Mucosa of stomach (tissue), 1 donor: ENCODE results near the gene CDY2B.
"Not testable (repeated sequence)": the region's sequence is repeated elsewhere in the genome, so short reads cannot be mapped to it uniquely, and the experiment has no call there.

Experiments used
- H3K27me3 ChIP-seq: one replicate; pipeline ENCODE4 v1.7.0; 2013; ENCODE audit warnings: mild to moderate bottlenecking, low read length; ENCODE audit not compliant: control insufficient read depth, insufficient read depth
- H3K36me3 ChIP-seq: one replicate; pipeline ENCODE4 v1.7.0; 2013; ENCODE audit warnings: low read length; ENCODE audit not compliant: control insufficient read depth, insufficient read depth
- H3K4me1 ChIP-seq: one replicate; pipeline ENCODE4 v1.7.0; 2013; ENCODE audit warnings: mild to moderate bottlenecking, low read length; ENCODE audit not compliant: control insufficient read depth, insufficient read depth
- H3K4me3 ChIP-seq: one replicate; pipeline ENCODE4 v1.7.0; 2013; ENCODE audit warnings: low read length
- H3K9ac ChIP-seq: one replicate; pipeline ENCODE4 v1.7.0; 2013; ENCODE audit warnings: mild to moderate bottlenecking, low read length, moderate library complexity
- H3K9me3 ChIP-seq: one replicate; pipeline ENCODE4 v1.7.0; 2013; ENCODE audit warnings: mild to moderate bottlenecking, low read length, moderate library complexity; ENCODE audit not compliant: control insufficient read depth
- donor health status: Pancreatic carcinoma.

CDY2B gene

GRCh38 chrY:17849131-17849530, 30.9 kb downstream of the CDY2B start:
- not testable (repeated sequence) for H3K4me1 ChIP-seq, H3K4me3 ChIP-seq, H3K36me3 ChIP-seq, H3K27me3 ChIP-seq, H3K9me3 ChIP-seq, H3K9ac ChIP-seq

- H3K4me1 ChIP-seq, H3K27me3 ChIP-seq, H3K9ac ChIP-seq, H3K4me3 ChIP-seq, H3K9me3 ChIP-seq, H3K36me3 ChIP-seq: not testable (repeated sequence)
These were observed 47.9 kb downstream of the CDY2B start for GRCh38 chrY:17832149-17832548.
